OCI-LY3 (cell line): ENCODE measurements around the gene BRMS1.

Source experiments
- H2AFZ ChIP-seq: fragments of 200-600, 300-600 bp; shearing (Covaris generic); 2 replicates; pipeline ENCODE4 v1.6.0; 2014; ENCODE audit warnings: antibody characterized with exemption, low read depth, low read length
- H3K27ac ChIP-seq: fragments of 200-600, 300-600 bp; sonication (generic); 2 replicates; pipeline ENCODE4 v1.5.1; 2014; ENCODE audit warnings: mild to moderate bottlenecking, low read length, moderate library complexity, mixed read lengths
- H3K27me3 ChIP-seq: fragments of 200-600, 300-600 bp; sonication (generic); 2 replicates; pipeline ENCODE4 v1.6.1; 2014; ENCODE audit warnings: low read depth, low read length, mixed read lengths
- H3K36me3 ChIP-seq: fragments of 200-600, 300-600 bp; sonication (generic); replicated peaks from 2 replicates; pipeline ENCODE3; 2014; ENCODE audit warnings: low read depth, low read length, mixed read lengths
- H3K4me1 ChIP-seq: fragments of 300-600, 200-600 bp; sonication (generic); 2 replicates; pipeline ENCODE4 v1.6.1; 2014; ENCODE audit warnings: low read length, mixed read lengths
- H3K4me2 ChIP-seq: fragments of 200-600, 300-600 bp; sonication (generic); 2 replicates; pipeline ENCODE4 v1.6.1; 2014; ENCODE audit warnings: low read length, mixed read lengths
- H3K4me3 ChIP-seq: fragments of 300-600, 200-600 bp; sonication (generic); 2 replicates; pipeline ENCODE4 v1.5.1; 2014; ENCODE audit warnings: antibody characterized with exemption, mild to moderate bottlenecking, low read length, moderate library complexity
- H3K79me2 ChIP-seq: fragments of 300-600, 200-600 bp; shearing (Covaris generic); 2 replicates; pipeline ENCODE4 v1.6.1; 2014; ENCODE audit warnings: mild to moderate bottlenecking, low read length, mixed read lengths
- H3K9ac ChIP-seq: fragments of 300-600, 200-600 bp; shearing (Covaris generic); 2 replicates; pipeline ENCODE4 v1.6.0; 2014; ENCODE audit warnings: mild to moderate bottlenecking, low read length, moderate library complexity
- H3K9me3 ChIP-seq: fragments of 200-600, 300-600 bp; shearing (Covaris generic); 2 replicates; pipeline ENCODE4 v1.6.1; 2014; ENCODE audit warnings: low read length, mixed read lengths; ENCODE audit not compliant: insufficient read depth
- H4K20me1 ChIP-seq: fragments of 200-600, 300-600 bp; sonication (generic); 2 replicates; pipeline ENCODE4 v1.6.1; 2016; ENCODE audit warnings: low read length, mixed read lengths; ENCODE audit not compliant: insufficient read depth
- CTCF ChIP-seq: fragments of 200-600, 300-600 bp; sonication (generic); IDR thresholded peaks from 2 replicates; pipeline ENCODE4 v1.5.1; 2014; ENCODE audit warnings: antibody characterized with exemption, low read length, low read depth
- EZH2phosphoT487 ChIP-seq: fragments of 200-600 bp; shearing (Covaris generic); IDR thresholded peaks from 2 replicates; pipeline ENCODE4 v1.6.1; 2018; ENCODE audit warnings: antibody characterized with exemption, mixed run types, low read depth

BRMS1 gene

DNA sequence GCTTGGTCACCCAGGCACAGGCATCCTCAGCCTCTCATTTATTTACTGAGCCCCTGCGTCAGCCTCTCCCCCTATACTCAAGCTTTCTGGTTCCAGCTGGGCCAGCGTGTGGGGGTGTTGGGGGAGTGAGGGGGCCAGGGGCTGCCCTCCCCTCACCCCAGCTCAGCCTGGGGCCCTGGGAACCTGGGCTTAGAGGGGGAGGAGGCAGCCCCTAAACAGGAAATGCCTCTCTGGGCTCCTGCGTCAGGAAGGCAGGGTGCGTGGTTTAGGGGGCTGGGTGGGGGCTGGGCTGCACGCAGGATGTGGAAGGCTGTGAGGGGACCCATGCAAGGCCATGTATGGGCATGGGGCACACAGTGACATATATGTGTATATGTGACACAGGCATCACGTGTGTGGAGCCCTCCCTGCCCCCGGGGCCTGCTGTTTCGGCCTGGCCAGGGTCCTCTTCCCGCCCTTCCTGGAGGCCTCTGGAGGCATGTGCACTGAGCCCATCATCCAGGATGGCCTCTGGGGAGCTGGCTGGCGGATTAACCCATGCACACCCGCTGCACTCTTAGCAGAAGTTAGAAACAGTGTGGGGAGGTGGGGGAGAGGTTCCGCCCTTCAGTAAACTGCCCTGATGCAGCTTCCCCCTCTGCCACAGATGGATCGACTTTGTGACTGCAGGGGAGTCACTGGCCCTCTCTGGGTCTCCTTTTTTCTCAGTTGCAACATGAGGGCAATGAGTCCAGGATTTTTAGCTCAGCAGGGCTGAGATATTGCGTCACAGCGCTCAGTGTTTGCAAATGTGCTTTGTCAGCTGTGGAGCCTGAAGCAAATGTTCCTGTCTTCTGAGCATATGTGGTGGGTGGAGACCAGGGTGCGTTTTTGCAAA is 26.9 kb downstream of the BRMS1 start:
- H2AFZ ChIP-seq: peak overlapping the region; percentile 72
- no peaks in the 10 kb centered on the region for H3K27me3 ChIP-seq
- no peak for TF ChIP-seq CTCF
- H3K9me3 ChIP-seq: no peaks in the 10 kb centered on the region
- peak overlapping the region; percentile 58 for H3K4me3 ChIP-seq
- H3K79me2 ChIP-seq: no peaks in the 10 kb centered on the region
- H3K27ac ChIP-seq: peak overlapping the region; percentile 66
- peaks cover 23% of the 10 kb centered on the region for H3K4me1 ChIP-seq
- no peaks in the 10 kb centered on the region for H4K20me1 ChIP-seq
- H3K36me3 ChIP-seq: no peaks in the 10 kb centered on the region
- H3K4me2 ChIP-seq: peak overlapping the region; percentile 72
- peak overlapping the region; percentile 63 for H3K9ac ChIP-seq

- peak overlapping the region; percentile 72 for H3K4me2 ChIP-seq
- no peaks in the 10 kb centered on the region for H3K9me3 ChIP-seq
- H3K27ac ChIP-seq: peak overlapping the region; percentile 66
- peak overlapping the region; percentile 63 for H3K9ac ChIP-seq
- H3K36me3 ChIP-seq: no peaks in the 10 kb centered on the region
- H3K4me3 ChIP-seq: peak overlapping the region; percentile 58
- H2AFZ ChIP-seq: peak overlapping the region; percentile 72
- no peaks in the 10 kb centered on the region for H4K20me1 ChIP-seq
- no peak for TF ChIP-seq EZH2phosphoT487
- TF ChIP-seq CTCF: no peak
- no peaks in the 10 kb centered on the region for H3K79me2 ChIP-seq
- H3K27me3 ChIP-seq: no peaks in the 10 kb centered on the region
- H3K4me1 ChIP-seq: peaks cover 22% of the 10 kb centered on the region
Observed at GRCh38 chr11:66317322-66317722, 27.6 kb downstream of the BRMS1 start.

DNA sequence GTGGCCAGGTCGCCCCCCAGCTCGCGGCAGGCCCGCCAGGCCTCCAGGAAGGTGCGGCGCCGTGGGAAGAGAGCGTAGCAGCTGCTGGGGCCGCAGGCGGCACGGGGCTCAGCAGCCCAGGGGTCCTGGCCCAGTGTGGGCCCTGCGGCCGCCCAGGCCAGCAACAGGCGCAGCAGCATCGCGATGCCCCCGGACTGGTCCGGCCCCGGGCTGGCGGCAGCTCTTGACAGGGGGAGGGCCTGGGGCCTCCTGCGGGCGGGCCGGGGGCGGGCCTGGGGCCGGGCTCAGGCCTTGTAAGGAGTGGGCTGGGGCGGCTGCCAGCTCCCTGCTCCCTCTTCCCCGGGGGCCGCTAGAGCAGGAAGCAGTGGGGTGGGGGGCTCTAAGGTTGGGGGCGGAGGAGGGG is 28.1 kb downstream of the BRMS1 start, which contains the start of gene CD248:
Gene CD248 (minus strand): TSS at position 196 of the 403 bp plus-strand sequence. CDS start 17 bp downstream, at position 179.
- TF ChIP-seq EZH2phosphoT487: no peak
- no peak for TF ChIP-seq CTCF
- Histone ChIP-seq H2AFZ (peak within 1 kb of the TSS; percentile 72), H3K27me3 (no peaks in the 10 kb centered on the region; the same call in 1 of the 2 replicates), H3K36me3 (no peaks in the 10 kb centered on the region), H3K9ac (peak within 1 kb of the TSS; percentile 63), H3K4me1 (peaks cover 21% of the 10 kb centered on the region), H3K9me3 (no peaks in the 10 kb centered on the region), H3K4me2 (peak within 1 kb of the TSS; percentile 72), H4K20me1 (no peaks in the 10 kb centered on the region), H3K27ac (peak within 1 kb of the TSS; percentile 66), H3K79me2 (no peaks in the 10 kb centered on the region), H3K4me3 (peak within 1 kb of the TSS; percentile 58)

DNA sequence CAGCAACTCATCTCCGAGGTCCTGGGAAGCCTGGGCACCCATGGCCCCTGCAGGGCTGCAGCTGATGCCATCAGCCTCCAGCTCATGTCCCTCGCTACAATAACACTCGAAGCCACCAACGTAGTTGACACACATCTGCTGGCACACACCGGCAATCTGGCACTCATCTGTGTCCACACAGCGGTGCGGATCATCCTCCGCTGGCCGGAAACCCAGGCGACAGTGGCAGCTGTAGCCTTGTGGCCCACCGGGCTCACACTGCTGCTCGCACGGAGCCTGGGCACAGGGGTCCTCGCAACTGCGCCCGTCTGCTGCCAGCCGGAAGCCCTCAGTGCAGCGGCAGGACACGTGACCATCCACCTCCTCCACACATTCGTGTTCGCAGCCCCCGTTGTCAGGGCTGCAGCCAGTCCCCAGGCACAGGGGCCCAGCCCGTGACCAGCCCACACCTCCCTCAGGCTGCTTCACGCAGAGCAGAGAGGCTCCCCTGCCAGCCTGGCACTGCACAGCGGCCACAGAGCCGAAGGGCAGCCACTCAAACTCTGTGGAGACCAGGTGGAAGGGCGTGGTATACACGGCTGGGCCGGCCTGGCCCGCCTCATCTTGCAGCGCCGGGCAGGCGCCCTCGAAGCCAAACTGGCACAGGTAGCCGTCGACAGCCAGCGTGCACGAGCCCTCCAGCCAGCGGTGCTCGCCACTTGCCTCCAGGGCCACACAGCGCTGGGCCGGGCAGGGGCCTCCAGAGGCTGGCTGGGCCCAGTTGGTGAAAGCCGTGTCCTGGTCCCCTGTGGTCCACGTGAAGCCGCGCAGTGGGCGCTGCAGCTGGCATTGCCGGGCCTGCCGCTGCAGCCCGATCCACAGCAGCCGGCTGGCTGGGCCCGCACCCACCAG is 28.7 kb downstream of the BRMS1 start:
- no peak overlapping the region for H3K27ac ChIP-seq
- H4K20me1 ChIP-seq: no peaks in the 10 kb centered on the region
- no peaks in the 10 kb centered on the region for H3K36me3 ChIP-seq
- peaks cover 21% of the 10 kb centered on the region for H3K4me1 ChIP-seq
- no peak overlapping the region for H2AFZ ChIP-seq
- H3K9ac ChIP-seq: no peak overlapping the region
- no peak overlapping the region for H3K4me3 ChIP-seq
- TF ChIP-seq EZH2phosphoT487 (no peak), CTCF (no peak)
- no peaks in the 10 kb centered on the region for H3K9me3 ChIP-seq
- H3K27me3 ChIP-seq: no peaks in the 10 kb centered on the region; the same call in 1 of the 2 replicates
- no peaks in the 10 kb centered on the region for H3K79me2 ChIP-seq
- H3K4me2 ChIP-seq: no peak overlapping the region
